Body of pancreas (tissue), 4 donors: ENCODE results near the gene STXBP4. TPM values are rescaled to one million over a fixed set of nuclear protein-coding genes. Genes with fewer than 3 reads are reported as not detected.

Experiments used
- ATAC-seq: fragments of 150-250 bp; one replicate; pipeline ENCODE4 v1.9.1; 2016
- DNase-seq, 4 donors: peaks; one replicate each; pipeline ENCODE4 v3.0.0-alpha.2; 2019
- H3K27ac ChIP-seq, 4 donors: fragments of 200-600 bp; sonication (generic); 1 replicate in 3 of 4; 2 replicates in 1 of 4; pipeline versions ENCODE4 v1.5.1 to v1.6.1; 2016 to 2019; ENCODE audit warnings: mild to moderate bottlenecking in 1 of 4, mixed read lengths in 1 of 4, moderate library complexity in 1 of 4
- H3K27me3 ChIP-seq, 2 donors: fragments of 200-600 bp; sonication (generic); one replicate each; pipeline ENCODE4 v1.6.0; 2016; ENCODE audit warnings: mild to moderate bottlenecking in 1 of 2
- H3K36me3 ChIP-seq, 2 donors: fragments of 200-600 bp; sonication (generic); replicated peaks in 1 of 2; 2 replicates each; pipeline ENCODE4 v1.5.1; 2016; ENCODE audit warnings: low read depth in 2 of 2; ENCODE audit not compliant: insufficient read depth in 1 of 2
- H3K4me1 ChIP-seq: fragments of 200-600 bp; sonication (generic); one replicate; pipeline ENCODE4 v1.6.0; 2016
- H3K4me3 ChIP-seq, 2 donors: fragments of 200-600 bp; sonication (generic); 1 replicate in 1 of 2; 2 replicates in 1 of 2; pipeline ENCODE4 v1.5.1; 2016 to 2019
- H3K9me3 ChIP-seq, 3 donors: fragments of 200-600 bp; sonication (generic); 1 replicate in 2 of 3; 2 replicates in 1 of 3; pipeline ENCODE4 v1.5.1; 2016
- CTCF ChIP-seq, 7 experiments: fragments of 450-650 bp in 4 of 7; fragments of 200-600 bp in 3 of 7; sonication (generic) in 3 of 7; IDR thresholded peaks; one replicate each; pipeline ENCODE4 v1.5.1; 2016 to 2019; ENCODE audit warnings: antibody characterized with exemption in 7 of 7
- POLR2A ChIP-seq, 3 donors: fragments of 450-650 bp; IDR thresholded peaks; one replicate each; pipeline ENCODE4 v1.6.1; 2016; ENCODE audit warnings: antibody characterized with exemption in 3 of 3, mild to moderate bottlenecking in 2 of 3
- WGBS, 2 donors: methylation state at CpG; one replicate each; pipeline ENCODE4 v1.1.5; 2017; 5-methylcytosine and 5-hydroxymethylcytosine counted together
- intact Hi-C: fragments of 100-400 bp; cut with DNase I; formaldehyde crosslinking; loops from one replicate; pipeline ENCODE4 v1.15.1; 2023
- total RNA-seq, 2 donors: library from RNA; depleted of rRNA; stranded (reverse); fragments of >200 nt; gene quantifications; one replicate each; pipeline ENCODE4 v1.1.0, GENCODE V29; 2016

STXBP4 gene
- total RNA-seq, 2 donors from 2014 or later, result 3.6 to 9.3 TPM

- Histone ChIP-seq H3K27me3 (no peaks in the 10 kb centered on the region), H3K9me3 (no peaks in the 10 kb centered on the region), H3K36me3 (no peaks in the 10 kb centered on the region), H3K4me1 (no peaks in the 10 kb centered on the region), H3K27ac (no peak overlapping the region), H3K4me3 (no peak overlapping the region)
- 67 to 90% methylated on average over 3 of the region's 3 CpGs for WGBS, 2 donors
- DNase-seq, result no peak
- intact Hi-C loops, result no loop called here
- TF ChIP-seq CTCF (IDR thresholded peaks at IDR 0.05), result no peak
- no peak for TF ChIP-seq POLR2A (IDR thresholded peaks at IDR 0.05)
- no peak for ATAC-seq
Observed at GRCh38 chr17:54980375-54980774, 11.8 kb downstream of the STXBP4 start.

GRCh38 chr17:54982399-54982798, 13.8 kb downstream of the STXBP4 start:
- TF ChIP-seq POLR2A (IDR thresholded peaks at IDR 0.05) (no peak), CTCF (IDR thresholded peaks at IDR 0.05) (no peak)
- ATAC-seq, result no peak

GRCh38 chr17:54983260-54983659, 14.7 kb downstream of the STXBP4 start:
- no peak overlapping the region for H3K27ac ChIP-seq
- TF ChIP-seq POLR2A (IDR thresholded peaks at IDR 0.05) (no peak), CTCF (IDR thresholded peaks at IDR 0.05) (no peak)

More at GRCh38 chr17:54982399-54982798, 13.8 kb downstream of the STXBP4 start:
- Histone ChIP-seq H3K4me3 (no peak overlapping the region), H3K27ac (no peak overlapping the region), H3K4me1 (no peaks in the 10 kb centered on the region), H3K36me3 (no peaks in the 10 kb centered on the region), H3K27me3 (no peaks in the 10 kb centered on the region), H3K9me3 (no peaks in the 10 kb centered on the region)
- peak in 2 of 4 donors; percentile 13 to 34 for DNase-seq
- intact Hi-C loops, result no loop called here

GRCh38 chr17:54985476-54985875, 16.9 kb downstream of the STXBP4 start:
- Histone ChIP-seq H3K9me3 (no peaks in the 10 kb centered on the region), H3K36me3 (no peaks in the 10 kb centered on the region), H3K4me3 (no peak overlapping the region), H3K4me1 (no peaks in the 10 kb centered on the region), H3K27ac (no peak overlapping the region), H3K27me3 (no peaks in the 10 kb centered on the region)
- TF ChIP-seq CTCF (IDR thresholded peaks at IDR 0.05) (no peak), POLR2A (IDR thresholded peaks at IDR 0.05) (no peak)
- WGBS, 2 donors, result 70 to 85% methylated on average over 1 of the region's 1 CpG
- no peak for ATAC-seq
- intact Hi-C loops, result no loop called here
- no peak for DNase-seq

More at GRCh38 chr17:54983260-54983659, 14.7 kb downstream of the STXBP4 start:
- Histone ChIP-seq H3K27me3 (no peaks in the 10 kb centered on the region), H3K4me3 (no peak overlapping the region), H3K9me3 (no peaks in the 10 kb centered on the region), H3K36me3 (no peaks in the 10 kb centered on the region), H3K4me1 (no peaks in the 10 kb centered on the region)
- ATAC-seq (no peak), DNase-seq (no peak)
- intact Hi-C loops, result no loop called here

- intact Hi-C loops, result loop anchor here (10.0 kb wide), 2 partner anchors 305 to 355 kb away; no protein-coding TSS in a partner anchor
- Histone ChIP-seq H3K36me3 (no peaks in the 10 kb centered on the region), H3K27me3 (no peaks in the 10 kb centered on the region), H3K9me3 (no peaks in the 10 kb centered on the region), H3K27ac (no peak overlapping the region), H3K4me1 (no peaks in the 10 kb centered on the region), H3K4me3 (no peak overlapping the region)
- WGBS, 2 donors, result 97 to 98% methylated on average over 3 to 4 of the region's 4 CpGs
- ATAC-seq (no peak), DNase-seq (no peak)
- no peak for TF ChIP-seq CTCF (IDR thresholded peaks at IDR 0.05)
- no peak for TF ChIP-seq POLR2A (IDR thresholded peaks at IDR 0.05)
Observed at GRCh38 chr17:54990118-54990517, 21.6 kb downstream of the STXBP4 start.
